Measurements from ENCODE around the gene AHCYL2.

- no peak for TF ChIP-seq CTCF (IDR thresholded peaks at IDR 0.05)
- TF ChIP-seq POLR2A (IDR thresholded peaks at IDR 0.05) = no peak
- TF ChIP-seq POLR2AphosphoS5 (IDR thresholded peaks at IDR 0.05) = no peak
- no peak for TF ChIP-seq EP300 (IDR thresholded peaks at IDR 0.05)
These were observed 211.6 kb downstream of the AHCYL2 start for GRCh38 chr7:129436335-129436923.
